Ovary (tissue), 3 donors: Measurements from ENCODE around the gene ATP13A4.

Source experiments
- CTCF ChIP-seq, 3 donors: fragments of 450-650 bp in 2 of 3; fragments of 200-600 bp in 1 of 3; IDR thresholded peaks; one replicate each; pipeline versions ENCODE4 v1.5.1 to v1.8.0; 2016 to 2022; ENCODE audit warnings: antibody characterized with exemption in 3 of 3, mild to moderate bottlenecking in 1 of 3
- EP300 ChIP-seq: sonication (generic); formaldehyde crosslinking; IDR thresholded peaks from one replicate; pipeline ENCODE4 v1.6.1; 2017; ENCODE audit warnings: antibody characterized with exemption
- POLR2A ChIP-seq: fragments of 450-650 bp; IDR thresholded peaks from one replicate; pipeline ENCODE4 v1.6.1; 2017; ENCODE audit warnings: antibody characterized with exemption, mild to moderate bottlenecking, moderate library complexity
- donor health status: DM: no; HTN: no; CAD: no.

- TF ChIP-seq CTCF (IDR thresholded peaks at IDR 0.05) (no peak), EP300 (no peak), POLR2A (no peak)
Observed at GRCh38 chr3:193378706-193379105, 176.0 kb downstream of the ATP13A4 start, which contains the start of gene ATP13A5.
